Mucosa of descending colon (tissue), 3 donors: ENCODE measurements around the gene BIRC7. TPM values are rescaled to one million over a fixed set of nuclear protein-coding genes. Genes with fewer than 3 reads are reported as not detected.
A peak's percentile ranks its signal among the peaks of the same experiment; 100 is the strongest.

Source experiments
- ATAC-seq: fragments of 200-7000 bp; cut with Tn5 transposase; one replicate; pipeline ENCODE4 v1.9.1; 2020; ENCODE audit warnings: mild to moderate bottlenecking, moderate library complexity
- DNase-seq, 3 donors: peaks; one replicate each; pipeline ENCODE4 v3.0.0-alpha.2; 2020
- H3K36me3 ChIP-seq: fragments of 200-600 bp; one replicate; pipeline ENCODE4 v1.8.0; 2021; ENCODE audit warnings: low read depth, mild to moderate bottlenecking
- H3K4me1 ChIP-seq: fragments of 200-600 bp; one replicate; pipeline ENCODE4 v1.8.0; 2021; ENCODE audit warnings: low read depth, mild to moderate bottlenecking
- H3K4me3 ChIP-seq: fragments of 200-600 bp; one replicate; pipeline ENCODE4 v1.8.0; 2021; ENCODE audit warnings: mild to moderate bottlenecking
- H3K9me3 ChIP-seq: fragments of 200-600 bp; one replicate; pipeline ENCODE4 v1.8.0; 2021; ENCODE audit warnings: mild to moderate bottlenecking
- CTCF ChIP-seq: fragments of 200-600 bp; IDR thresholded peaks from one replicate; pipeline ENCODE4 v1.8.0; 2022; ENCODE audit warnings: antibody characterized with exemption, mild to moderate bottlenecking
- intact Hi-C, 2 donors: fragments of 100-400 bp; cut with DNase I in 1 of 2; cut with micrococcal nuclease in 1 of 2; formaldehyde crosslinking; loops; one replicate each; pipeline versions ENCODE4 v1.11.0 to v1.11.1; 2022; cut with DNase I, micrococcal nuclease
- total RNA-seq, 3 donors: library from RNA; stranded (reverse); fragmentation: NEBNext Ultra II Directional in 2 of 3; extraction: Animal tissue kit (Norgen Biotek cat#: 25700) in 2 of 3; gene quantifications; one replicate each; pipeline versions ENCODE4 v1.2.1 to v1.2.4, GENCODE V29; 2021 to 2023
- donor health status: DM: no; HTN: no; CAD: no; lungs with moderate emphysema.
- donor health status: DM: no; HTN: no; CAD: no.
- donor health status: DM: no; HTN: yes; CAD: no.

The BIRC7 gene
- total RNA-seq, 3 donors from 2014 or later, result 0.22 TPM; not detected in 2

- ATAC-seq, result peak; percentile 15
- intact Hi-C loops, result no loop called here
- TF ChIP-seq CTCF, result no peak
- peak in 2 of 3 donors; percentile 38 to 59 for DNase-seq
- Histone ChIP-seq H3K4me3 (peak overlapping the region; percentile 94), H3K9me3 (no peaks in the 10 kb centered on the region), H3K4me1 (peaks cover 28% of the 10 kb centered on the region), H3K36me3 (no peaks in the 10 kb centered on the region)
Measured at GRCh38 chr20:63215101-63216040, 20.3 kb upstream of the BIRC7 start.

GRCh38 chr20:63216041-63216848 is 19.5 kb upstream of the BIRC7 start, which contains the start of gene YTHDF1:
Gene YTHDF1, minus strand, starts transcription at chr20:63216131. Its CDS starts 239 bp downstream, at chr20:63215892.
- no peaks in the 10 kb centered on the region for H3K9me3 ChIP-seq
- ATAC-seq, result peak; percentile 97
- DNase-seq, result peak; percentile 97 to 99 (median 99)
- no peak for TF ChIP-seq CTCF
- H3K4me3 ChIP-seq, result peak within 1 kb of the TSS; percentile 94
- intact Hi-C loops, result no loop called here
- no peaks in the 10 kb centered on the region for H3K36me3 ChIP-seq
- peaks cover 28% of the 10 kb centered on the region for H3K4me1 ChIP-seq

DNA sequence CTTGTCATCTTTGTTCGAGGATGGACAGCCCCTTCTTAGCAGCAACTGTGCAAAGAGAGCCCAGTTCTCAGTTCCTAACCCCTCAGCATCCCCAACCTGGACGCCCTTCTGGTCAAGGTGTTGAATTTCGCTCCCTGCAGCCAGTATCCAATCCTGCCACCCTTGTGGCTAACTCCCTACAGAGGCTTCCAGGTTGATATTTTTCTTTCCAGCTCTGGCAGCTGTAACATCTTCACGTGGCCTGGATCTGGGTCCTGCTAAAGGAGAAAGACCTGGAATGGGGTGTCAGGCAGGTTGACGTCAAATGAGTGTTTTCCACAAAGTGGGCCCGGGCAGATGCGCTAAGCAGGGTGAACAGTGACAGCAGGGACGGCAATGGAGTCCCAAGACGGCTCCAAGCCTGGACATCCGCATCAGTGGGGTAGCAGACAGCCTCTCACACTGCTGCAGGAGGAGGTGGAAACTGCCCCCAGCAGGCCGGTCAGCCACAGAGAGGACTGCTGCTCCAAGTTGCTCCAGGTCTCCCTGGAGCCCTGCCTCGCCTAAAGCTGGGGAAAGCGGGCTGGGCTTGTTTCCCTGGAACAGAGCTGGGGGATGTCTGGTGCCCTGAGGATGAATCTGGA is 18.7 kb upstream of the BIRC7 start:
- no peak for TF ChIP-seq CTCF
- H3K9me3 ChIP-seq, result no peaks in the 10 kb centered on the region
- DNase-seq (no peak), ATAC-seq (no peak)
- no peak overlapping the region for H3K4me3 ChIP-seq
- peaks cover 28% of the 10 kb centered on the region for H3K4me1 ChIP-seq
- intact Hi-C loops, result no loop called here
- H3K36me3 ChIP-seq, result no peaks in the 10 kb centered on the region

- no peak for DNase-seq
- Histone ChIP-seq H3K4me1 (peaks cover 23% of the 10 kb centered on the region), H3K9me3 (no peaks in the 10 kb centered on the region), H3K36me3 (no peaks in the 10 kb centered on the region), H3K4me3 (no peak overlapping the region)
- no peak for TF ChIP-seq CTCF
- intact Hi-C loops, result no loop called here
- ATAC-seq, result no peak
Measured at GRCh38 chr20:63217706-63218105, 18.0 kb upstream of the BIRC7 start.

DNA sequence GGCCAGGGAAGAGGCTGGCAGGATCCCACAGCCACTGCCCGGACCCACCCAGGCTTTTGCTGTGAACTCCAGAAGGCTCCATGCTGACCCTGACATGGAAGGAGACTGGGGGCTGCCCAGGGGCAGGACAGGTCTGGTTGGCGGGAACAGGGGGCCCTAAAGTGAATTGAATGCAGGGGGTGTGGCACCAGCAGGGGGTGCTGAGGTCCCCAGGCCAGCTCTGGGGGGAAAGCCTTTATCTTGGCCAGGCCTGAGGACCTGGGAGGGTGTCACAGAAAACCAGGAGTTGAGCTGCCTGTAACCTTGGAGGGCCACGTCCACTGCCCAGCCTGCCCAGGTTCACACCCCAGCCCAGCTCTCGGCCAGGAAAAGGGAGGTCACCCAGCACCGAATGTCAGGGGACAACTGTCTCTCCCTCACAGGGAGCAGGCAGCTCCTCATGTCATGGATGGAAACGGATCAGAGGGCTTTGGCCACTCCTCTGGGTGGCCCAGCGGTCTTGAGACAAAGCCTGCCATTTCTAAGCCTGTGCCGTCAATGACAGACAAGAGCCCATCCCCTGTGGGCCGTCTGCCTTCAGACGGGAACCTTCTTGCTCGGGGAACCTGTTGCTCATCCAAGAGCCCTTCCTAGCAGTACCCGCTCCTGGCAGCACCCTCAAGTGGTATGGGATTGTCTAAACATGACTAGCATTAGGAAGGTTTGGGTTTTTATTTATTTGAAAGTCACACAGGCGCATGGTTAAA is 16.8 kb upstream of the BIRC7 start:
- no peak overlapping the region for H3K4me3 ChIP-seq
- no peaks in the 10 kb centered on the region for H3K36me3 ChIP-seq
- no peak for ATAC-seq
- H3K9me3 ChIP-seq, result no peaks in the 10 kb centered on the region
- peaks cover 19% of the 10 kb centered on the region for H3K4me1 ChIP-seq
- intact Hi-C loops, result no loop called here
- no peak for DNase-seq
- TF ChIP-seq CTCF, result no peak
